ENCODE results near the gene RGS6. TPM values are rescaled to one million over a fixed set of nuclear protein-coding genes. Genes with fewer than 3 reads are reported as not detected.

The RGS6 gene
- total and polyA plus RNA-seq, 2 of the 4 experiments (the other 2 are of a cell fraction), result not detected

DNA sequence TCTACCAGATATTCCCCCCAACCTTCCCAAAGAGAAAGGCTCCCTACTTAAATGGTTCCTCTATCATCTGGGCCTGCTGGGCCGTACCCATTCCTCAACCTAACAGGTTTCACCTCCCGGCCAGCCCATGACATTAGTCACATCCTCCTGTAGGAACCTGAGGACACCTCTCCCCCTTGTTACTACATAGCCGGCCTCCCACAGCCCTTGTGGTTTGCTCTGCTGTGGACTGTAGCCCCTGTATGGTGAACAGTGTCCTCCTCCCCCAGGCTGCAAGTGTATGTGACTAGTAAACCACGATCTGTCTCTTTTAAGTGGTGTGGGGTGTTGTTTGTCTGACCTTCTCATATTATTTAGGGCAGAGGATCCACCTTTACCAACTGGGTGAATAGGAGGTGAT is 371.7 kb downstream of the RGS6 start:
- no peak overlapping the region for H2BK5ac ChIP-seq (ENCODE audit: low read depth, low read length, poor library complexity, severe bottlenecking)
- H2BK120ac ChIP-seq (ENCODE audit: low read depth, low read length), result no peak overlapping the region
- ChIA-PET POLR2A (ENCODE audit: unreplicated experiment) (no interaction called here), CTCF (no interaction called here)
- no peak overlapping the region for H3K4me2 ChIP-seq (ENCODE audit: low read depth, low read length)
- H2BK20ac ChIP-seq (ENCODE audit: low read depth, low read length), result no peak overlapping the region
- no peak overlapping the region for H2AK5ac ChIP-seq (ENCODE audit: low read depth, low read length)
- no peak overlapping the region for H2BK15ac ChIP-seq (ENCODE audit: low read depth, low read length)
- H3K4me1 ChIP-seq (ENCODE audit: control insufficient read depth, insufficient read depth, low read length), result no peaks in the 10 kb centered on the region
- no peaks in the 10 kb centered on the region for H4K20me1 ChIP-seq (ENCODE audit: insufficient read depth, low read length)
- H4K5ac ChIP-seq (ENCODE audit: low read depth, low read length), result no peak overlapping the region
- H3K23ac ChIP-seq (ENCODE audit: low read depth, low read length), result no peak overlapping the region
- in situ Hi-C loops (cut with MboI; ENCODE audit: low sequenced_read_pairs), result no loop called here
- no peak overlapping the region for H3K4ac ChIP-seq (ENCODE audit: low read depth, low read length)
- no peak for TF ChIP-seq CTCF (conservative IDR thresholded peaks at IDR 0.05; ENCODE audit: low read depth, low read length)
- TF ChIP-seq MXI1 (IDR thresholded peaks at IDR 0.05; ENCODE audit: borderline replicate concordance, low read depth, low read length), result no peak
- TF ChIP-seq ELK1 (IDR thresholded peaks at IDR 0.05; ENCODE audit: borderline replicate concordance, low read depth, low read length), result no peak
- no peak for TF ChIP-seq FOS (IDR thresholded peaks at IDR 0.05; ENCODE audit: low read depth, low read length)
- no peak for TF ChIP-seq RFX5 (IDR thresholded peaks at IDR 0.05; ENCODE audit: low read depth, low read length)
- TF ChIP-seq POLR2A (IDR thresholded peaks at IDR 0.05; ENCODE audit: low read depth, low read length), result no peak
- TF ChIP-seq CHD1 (IDR thresholded peaks at IDR 0.05; ENCODE audit: low read depth, low read length), result no peak
- TF ChIP-seq MAZ (IDR thresholded peaks at IDR 0.05; ENCODE audit: borderline replicate concordance, low read depth, low read length), result no peak
- no peak for TF ChIP-seq MAFK (IDR thresholded peaks at IDR 0.05; ENCODE audit: low read depth, low read length)
- H3K9ac ChIP-seq (ENCODE audit: low read depth, low read length), result no peak overlapping the region
- H3K9me3 ChIP-seq (ENCODE audit: control insufficient read depth, insufficient read depth, low read length), result no peaks in the 10 kb centered on the region
- no peak overlapping the region for H3K18ac ChIP-seq (ENCODE audit: low read depth, low read length)
- H3K4me3 ChIP-seq (ENCODE audit: insufficient read depth, low read depth, low read length), result no peak overlapping the region
- intact Hi-C loops (cut with micrococcal nuclease), result no loop called here
- no peak overlapping the region for H2AK9ac ChIP-seq (replicated peaks; ENCODE audit: low read depth, low read length, poor library complexity)
- ATAC-seq (ENCODE audit: low read depth), result no peak
- no peak for DNase-seq
- H4K8ac ChIP-seq (ENCODE audit: low read depth in 2 of 2, low read length in 2 of 2), result no peak overlapping the region
- no peaks in the 10 kb centered on the region for H3K27me3 ChIP-seq (ENCODE audit: control insufficient read depth, insufficient read depth, low read length)
- dilution Hi-C loops (cut with HindIII; ENCODE audit: low sequenced_read_pairs, unreplicated experiment), result no loop called here
- H4K91ac ChIP-seq (ENCODE audit: insufficient read depth, low read depth, low read length), result no peak overlapping the region
- no peaks in the 10 kb centered on the region for H3K79me1 ChIP-seq (ENCODE audit: low read depth in 1 of 2, low read length in 2 of 2)
- no peak overlapping the region for H3K56ac ChIP-seq (ENCODE audit: extremely low read depth, insufficient read depth, low read length)
- H3K9me1 ChIP-seq (ENCODE audit: insufficient read depth, low read length), result no peaks in the 10 kb centered on the region
- no TSS peak for BruUV-seq (replicated peaks)
- no peak overlapping the region for H3K14ac ChIP-seq (replicated peaks; ENCODE audit: low read depth, low read length)
- no peak overlapping the region for H2AFZ ChIP-seq (replicated peaks; ENCODE audit: low read length, poor library complexity)
- H3K36me3 ChIP-seq (ENCODE audit: control insufficient read depth, insufficient read depth, low read length), result no peaks in the 10 kb centered on the region
- 20% methylated on average over 1 of the region's 4 CpGs; no CpG with 5 or more reads in 1 of the 2 experiments for WGBS, 2 experiments (ENCODE audit: extremely low coverage in 2 of 2, insufficient read length in 1 of 2)
- H3K27ac ChIP-seq (ENCODE audit: insufficient read depth, low read length), result no peak overlapping the region
